Loucy (cell line): ENCODE data around the gene CNPPD1.

Experiments used
- H2AFZ ChIP-seq: fragments of 200-600 bp; sonication (generic); 2 replicates; pipeline ENCODE4 v1.6.0; 2016; ENCODE audit warnings: antibody characterized with exemption, mild to moderate bottlenecking, low read length, moderate library complexity
- H3F3A ChIP-seq: fragments of 200-600 bp; 2 replicates; pipeline ENCODE4 v1.6.0; 2016; ENCODE audit warnings: antibody characterized with exemption, low read depth, mild to moderate bottlenecking
- H3K27me3 ChIP-seq: fragments of 200-600 bp; sonication (generic); 2 replicates; pipeline ENCODE4 v1.6.1; 2014; ENCODE audit warnings: low read length, mild to moderate bottlenecking; ENCODE audit not compliant: insufficient read depth, poor library complexity, severe bottlenecking
- H3K36me3 ChIP-seq: fragments of 200-600 bp; sonication (generic); 2 replicates; pipeline ENCODE4 v1.6.1; 2016; ENCODE audit warnings: low read length; ENCODE audit not compliant: insufficient read depth
- H3K4me1 ChIP-seq: fragments of 200-600 bp; sonication (generic); 2 replicates; pipeline ENCODE4 v1.5.1; 2014; ENCODE audit warnings: low read length, mild to moderate bottlenecking; ENCODE audit not compliant: insufficient read depth, poor library complexity, severe bottlenecking
- H3K4me2 ChIP-seq: fragments of 200-600 bp; sonication (generic); 2 replicates; pipeline ENCODE4 v1.6.0; 2014; ENCODE audit warnings: antibody characterized with exemption, low read length, low read depth, mild to moderate bottlenecking; ENCODE audit not compliant: poor library complexity, severe bottlenecking
- H3K4me3 ChIP-seq: fragments of 200-600 bp; sonication (generic); 2 replicates; pipeline ENCODE4 v1.5.1; 2014; ENCODE audit warnings: low read length, mild to moderate bottlenecking, mixed read lengths; ENCODE audit not compliant: poor library complexity, severe bottlenecking
- H3K79me2 ChIP-seq: fragments of 200-600 bp; sonication (generic); 2 replicates; pipeline ENCODE4 v1.6.1; 2014; ENCODE audit warnings: low read length; ENCODE audit not compliant: insufficient read depth
- H3K9ac ChIP-seq: fragments of 200-600 bp; sonication (generic); 2 replicates; pipeline ENCODE4 v1.6.0; 2014; ENCODE audit warnings: mild to moderate bottlenecking, low read depth, low read length, moderate library complexity; ENCODE audit not compliant: poor library complexity, severe bottlenecking
- H3K9me2 ChIP-seq: fragments of 200-600 bp; sonication (generic); replicated peaks from 2 replicates; pipeline ENCODE4 v1.6.1; 2016; ENCODE audit warnings: low read depth, low read length, mixed read lengths
- H3K9me3 ChIP-seq: fragments of 200-600 bp; sonication (generic); 2 replicates; pipeline ENCODE4 v1.6.1; 2014; ENCODE audit warnings: mild to moderate bottlenecking, antibody characterized with exemption, low read length, low read depth; ENCODE audit not compliant: insufficient read depth
- H4K20me1 ChIP-seq: fragments of 200-600 bp; sonication (generic); 2 replicates; pipeline ENCODE4 v1.6.0; 2014; ENCODE audit warnings: antibody characterized with exemption, low read length, mild to moderate bottlenecking; ENCODE audit not compliant: insufficient read depth, poor library complexity, severe bottlenecking
- CTCF ChIP-seq: fragments of 200-600 bp; sonication (generic); conservative IDR thresholded peaks from 2 replicates; pipeline ENCODE4 v1.5.1; 2014; ENCODE audit warnings: mild to moderate bottlenecking, antibody characterized with exemption, low read length
- EZH2phosphoT487 ChIP-seq: fragments of 200-600 bp; IDR thresholded peaks from 2 replicates; pipeline ENCODE4 v1.6.1; 2018; ENCODE audit warnings: antibody characterized with exemption, mild to moderate bottlenecking, moderate library complexity, borderline replicate concordance

The CNPPD1 gene

GRCh38 chr2:219182331-219183150 lies 5.8 kb upstream of the CNPPD1 start:
- H4K20me1 ChIP-seq, result peaks cover 20% of the 10 kb centered on the region
- H3K4me1 ChIP-seq, result peaks cover 29% of the 10 kb centered on the region
- TF ChIP-seq CTCF (no peak), EZH2phosphoT487 (no peak)
- no peak overlapping the region for H2AFZ ChIP-seq
- no peak overlapping the region for H3K9ac ChIP-seq
- H3F3A ChIP-seq, result peaks cover 4% of the 10 kb centered on the region; the same call in 1 of the 2 replicates
- H3K4me2 ChIP-seq, result peak overlapping the region; percentile 21
- peaks cover 41% of the 10 kb centered on the region; the same call in 1 of the 2 replicates for H3K36me3 ChIP-seq
- H3K9me3 ChIP-seq, result no peaks in the 10 kb centered on the region
- no peaks in the 10 kb centered on the region for H3K9me2 ChIP-seq
- no peaks in the 10 kb centered on the region for H3K27me3 ChIP-seq
- peaks cover 37% of the 10 kb centered on the region for H3K79me2 ChIP-seq
- no peak overlapping the region for H3K4me3 ChIP-seq

GRCh38 chr2:219181531-219181930 lies 4.8 kb upstream of the CNPPD1 start:
- TF ChIP-seq EZH2phosphoT487 (no peak), CTCF (no peak)
- no peaks in the 10 kb centered on the region for H3K9me3 ChIP-seq
- H3K36me3 ChIP-seq, result peaks cover 41% of the 10 kb centered on the region; the same call in 1 of the 2 replicates

GRCh38 chr2:219180961-219181360 lies 4.2 kb upstream of the CNPPD1 start:
- Histone ChIP-seq H3K4me3 (no peak overlapping the region), H3K79me2 (peaks cover 40% of the 10 kb centered on the region), H3K27me3 (no peaks in the 10 kb centered on the region), H3K4me2 (peak overlapping the region; percentile 88), H3K4me1 (peaks cover 31% of the 10 kb centered on the region), H2AFZ (no peak overlapping the region), H4K20me1 (peaks cover 22% of the 10 kb centered on the region), H3K9ac (no peak overlapping the region), H3K9me2 (no peaks in the 10 kb centered on the region), H3K9me3 (no peaks in the 10 kb centered on the region), H3F3A (peaks cover 9% of the 10 kb centered on the region; the same call in 1 of the 2 replicates), H3K36me3 (peaks cover 41% of the 10 kb centered on the region; the same call in 1 of the 2 replicates)
- no peak for TF ChIP-seq CTCF
- no peak for TF ChIP-seq EZH2phosphoT487

More at GRCh38 chr2:219181531-219181930, 4.8 kb upstream of the CNPPD1 start:
- H3K4me3 ChIP-seq, result no peak overlapping the region
- peaks cover 37% of the 10 kb centered on the region for H3K79me2 ChIP-seq
- H3K27me3 ChIP-seq, result no peaks in the 10 kb centered on the region
- peaks cover 29% of the 10 kb centered on the region for H3K4me1 ChIP-seq
- H3K4me2 ChIP-seq, result peak overlapping the region; percentile 15
- no peak overlapping the region for H3K9ac ChIP-seq
- no peak overlapping the region for H2AFZ ChIP-seq
- H3K9me2 ChIP-seq, result no peaks in the 10 kb centered on the region
- peaks cover 9% of the 10 kb centered on the region; the same call in 1 of the 2 replicates for H3F3A ChIP-seq
- H4K20me1 ChIP-seq, result peaks cover 20% of the 10 kb centered on the region
